NCI-H146 treated with DMSO at 0.1 percent for 48 hours (cell line): ENCODE results near the gene KLHL6.
A peak's percentile ranks its signal among the peaks of the same experiment; 100 is the strongest.
"Not testable (repeated sequence)": the region's sequence is repeated elsewhere in the genome, so short reads cannot be mapped to it uniquely, and the experiment has no call there.

Experiments used
- DNase-seq: peaks from one replicate; lab custom pipeline; 2025; ENCODE audit not compliant: unreplicated experiment; lab: John Stamatoyannopoulos, UW

The KLHL6 gene

DNA sequence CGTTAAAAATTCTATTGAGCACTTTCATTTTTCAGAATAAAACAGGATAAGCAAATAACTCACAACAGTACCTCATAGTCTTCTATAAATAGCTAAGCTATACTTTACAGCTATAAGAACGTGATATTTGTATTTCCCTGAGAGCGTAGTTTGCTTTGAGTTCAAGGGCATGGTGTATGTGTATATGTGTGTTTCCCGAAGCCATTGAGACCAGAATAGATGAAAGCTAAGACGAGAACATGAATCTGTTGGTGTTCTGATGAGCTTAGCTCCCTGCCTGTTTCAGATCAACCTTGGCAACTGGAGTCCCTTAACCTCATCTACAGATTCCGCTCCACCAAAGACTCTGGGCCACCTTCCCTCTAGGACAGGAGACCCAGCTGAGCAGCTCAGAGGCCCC is 67.6 kb downstream of the KLHL6 start:
- DNase-seq = no peak

DNA sequence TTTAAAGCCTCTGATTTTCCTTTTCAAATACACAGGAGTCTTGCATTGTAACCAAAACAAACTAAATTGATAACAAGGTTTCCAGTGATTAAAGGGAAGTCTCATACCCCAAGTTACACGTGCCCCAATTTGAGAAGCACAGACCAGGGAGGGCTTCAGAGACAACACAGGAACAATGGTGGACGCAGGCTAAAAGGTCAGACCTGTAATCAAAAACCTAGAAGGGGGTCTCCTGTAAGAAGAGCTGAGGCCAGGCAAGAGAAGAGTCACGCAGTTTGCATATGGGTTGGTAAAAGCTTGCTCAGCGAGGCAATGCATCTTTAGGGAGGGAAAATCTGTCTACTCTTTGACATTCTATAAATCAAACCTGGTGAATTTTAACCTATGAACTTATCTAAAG is 68.5 kb downstream of the KLHL6 start:
- DNase-seq = no peak

GRCh38 chr3:183486472-183486871 is 69.0 kb downstream of the KLHL6 start:
- DNase-seq = no peak

DNA sequence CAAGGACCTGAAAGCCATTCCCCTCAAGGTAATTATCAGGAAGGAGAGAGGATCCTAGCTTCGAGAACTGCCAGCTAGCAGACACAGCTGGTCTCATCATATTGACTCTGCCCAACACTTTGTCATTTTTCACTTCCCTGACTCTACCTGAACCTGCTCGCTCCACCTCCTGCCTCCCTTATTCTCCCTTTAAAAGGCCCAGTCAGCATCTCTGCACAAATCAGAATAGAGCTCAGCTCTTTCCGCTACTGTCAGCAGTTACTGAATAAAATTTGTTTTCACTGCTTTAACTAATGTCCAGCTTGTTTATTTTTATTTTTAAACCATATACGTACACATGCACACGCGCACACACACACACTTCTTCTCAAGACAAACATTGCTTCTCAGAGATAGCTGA is 69.9 kb downstream of the KLHL6 start:
- no peak for DNase-seq

- no peak for DNase-seq
These were observed 70.4 kb downstream of the KLHL6 start for GRCh38 chr3:183485093-183485492.

GRCh38 chr3:183484431-183485075 is 71.0 kb downstream of the KLHL6 start:
- no peak for DNase-seq

DNA sequence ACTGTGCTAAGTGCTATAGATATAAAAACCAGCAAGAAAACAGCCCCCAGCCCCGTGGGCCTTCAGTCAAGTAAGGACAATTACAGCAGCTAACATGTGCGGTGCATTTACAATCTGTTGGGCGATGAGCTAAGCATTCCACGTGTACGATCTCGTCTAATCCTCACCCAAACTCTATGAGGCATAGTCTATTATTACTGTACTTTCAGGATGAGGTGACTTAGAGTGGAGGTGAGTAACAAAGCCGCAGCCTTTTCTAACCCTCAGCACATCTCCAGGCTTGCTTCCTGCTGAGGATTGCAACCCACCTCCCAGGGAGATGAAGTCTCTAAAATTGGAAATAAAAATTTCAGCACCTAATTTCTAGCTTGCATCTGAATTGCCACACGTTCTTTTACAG is 73.9 kb downstream of the KLHL6 start:
- DNase-seq = no peak

GRCh38 chr3:183478501-183478900 is 77.0 kb downstream of the KLHL6 start:
- peak; percentile 99 for DNase-seq

DNA sequence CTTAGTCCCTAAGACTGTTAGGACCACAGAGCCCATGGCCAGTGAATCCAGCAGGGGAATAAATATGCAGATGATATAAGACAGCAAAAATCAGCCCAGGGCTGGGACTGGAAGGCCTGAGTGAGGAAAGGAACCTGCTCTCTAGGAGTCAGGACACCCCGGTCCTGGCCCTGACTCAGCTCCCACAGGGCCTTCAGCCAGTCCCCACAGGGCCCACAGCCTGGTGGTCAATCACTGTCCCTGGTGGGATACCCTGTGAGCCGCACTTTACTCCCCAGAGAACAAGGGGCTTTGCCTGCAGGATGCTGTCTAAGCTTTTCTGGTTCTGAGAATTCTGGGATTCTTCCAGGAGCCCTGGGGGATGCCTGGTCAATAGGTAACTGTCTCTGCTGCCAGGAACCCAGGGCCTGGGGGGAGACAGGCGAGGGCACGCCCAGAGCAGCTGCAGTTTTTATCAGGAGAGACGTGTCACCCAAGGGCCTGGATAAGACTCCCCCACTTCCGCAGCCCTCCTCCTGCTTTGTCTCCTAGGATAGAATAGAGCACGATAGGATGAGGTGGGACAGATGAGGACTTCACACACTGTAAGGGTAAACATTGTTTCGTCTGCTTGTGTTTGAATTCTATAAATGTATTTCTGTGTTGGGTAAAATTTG is 77.6 kb downstream of the KLHL6 start:
- peak; percentile 99 for DNase-seq

- DNase-seq = not testable (repeated sequence)
These were observed 79.7 kb downstream of the KLHL6 start for GRCh38 chr3:183475764-183476162.

DNA sequence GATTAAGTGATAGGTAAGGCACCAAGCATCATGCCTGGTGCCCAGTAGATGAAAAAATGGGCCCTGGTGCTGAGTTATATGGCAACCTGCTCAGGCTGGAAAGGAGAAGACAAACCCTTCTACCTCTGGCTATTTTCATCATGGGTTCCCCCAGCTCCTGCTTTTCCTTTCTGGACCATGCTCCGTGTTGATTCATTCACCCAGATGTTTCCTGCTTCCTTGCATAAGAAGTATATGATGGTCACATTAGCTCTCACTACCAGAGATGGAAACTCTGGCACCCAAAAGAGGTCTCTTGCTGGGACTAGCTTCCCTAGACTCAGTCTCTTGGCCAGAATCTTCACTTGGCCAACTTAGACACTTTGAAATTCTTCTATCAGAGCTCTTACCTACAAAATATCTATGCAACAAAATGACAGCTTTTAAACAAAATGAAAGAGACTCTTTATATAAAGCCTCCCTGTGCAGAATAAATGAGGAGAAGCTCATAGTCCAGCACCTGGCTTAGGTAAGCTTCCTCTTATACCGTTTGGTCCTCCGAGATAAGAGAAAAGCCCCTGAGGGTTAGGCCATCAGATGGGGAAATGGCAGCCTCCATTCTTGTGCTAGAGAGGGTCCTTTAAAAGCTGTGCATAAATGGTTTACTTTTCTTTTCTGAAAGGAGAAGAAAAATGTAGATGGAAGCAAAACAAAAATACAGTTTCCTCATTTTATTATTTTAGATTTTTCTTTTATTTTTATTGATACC is 80.3 kb downstream of the KLHL6 start:
- no peak for DNase-seq

DNA sequence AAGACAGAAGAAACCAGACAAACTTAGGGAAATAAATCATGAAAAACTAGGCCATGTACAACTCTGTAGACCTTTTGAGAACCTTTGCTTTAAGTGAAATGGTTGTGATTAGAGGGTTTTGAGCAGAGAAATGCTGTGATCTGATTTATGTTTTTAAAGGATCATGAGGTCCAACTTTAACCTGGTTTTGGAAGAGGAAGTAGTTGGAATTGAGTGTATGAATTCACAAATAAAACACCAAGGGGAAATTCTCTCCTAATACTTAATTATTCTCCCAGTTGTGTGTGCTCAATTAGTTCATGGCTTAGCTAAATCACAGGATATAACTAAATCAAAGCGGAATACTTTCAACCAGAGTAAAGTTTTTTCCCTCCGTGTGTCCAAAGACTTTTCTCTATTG is 81.5 kb downstream of the KLHL6 start:
- DNase-seq = no peak

GRCh38 chr3:183472155-183472554 is 83.4 kb downstream of the KLHL6 start:
- DNase-seq = no peak

DNA sequence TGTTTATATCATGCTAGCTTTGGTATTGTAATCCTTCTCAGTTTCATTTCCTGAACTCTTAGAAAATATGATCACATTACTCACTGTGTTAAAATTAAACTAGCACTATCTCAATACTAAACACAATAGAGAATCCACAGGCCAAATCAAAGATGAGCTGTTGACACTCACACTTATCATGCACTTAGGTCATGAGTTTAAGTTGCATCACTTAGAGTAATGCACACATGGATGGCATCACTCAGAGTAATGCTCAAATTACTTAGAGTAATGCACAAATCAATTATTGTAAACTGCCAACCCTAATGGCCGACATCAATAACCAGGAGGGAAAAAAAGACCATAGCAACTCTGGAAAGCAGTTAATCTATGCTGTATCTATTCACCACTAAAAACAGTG is 87.1 kb downstream of the KLHL6 start:
- no peak for DNase-seq

- DNase-seq = no peak
These were observed 88.9 kb downstream of the KLHL6 start for GRCh38 chr3:183466575-183466974.

DNA sequence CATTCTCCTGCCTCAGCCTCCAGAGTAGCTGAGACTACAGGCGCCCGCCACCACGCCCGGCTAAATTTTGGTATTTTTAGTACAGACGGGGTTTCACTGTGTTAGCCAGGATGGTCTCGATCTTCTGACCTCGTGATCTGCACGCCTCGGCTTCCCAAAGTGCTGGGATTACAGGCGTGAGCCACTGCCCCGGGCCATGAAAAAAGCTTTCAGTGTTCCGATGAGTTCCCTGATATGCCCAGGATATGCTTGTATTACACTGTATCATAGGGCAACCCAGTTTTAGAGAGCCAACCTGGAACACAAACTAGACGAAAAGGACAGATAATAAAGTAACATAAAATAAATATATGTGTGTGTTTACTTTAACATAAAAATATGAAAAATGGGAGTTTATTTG is 89.8 kb downstream of the KLHL6 start:
- DNase-seq = not testable (repeated sequence)

DNA sequence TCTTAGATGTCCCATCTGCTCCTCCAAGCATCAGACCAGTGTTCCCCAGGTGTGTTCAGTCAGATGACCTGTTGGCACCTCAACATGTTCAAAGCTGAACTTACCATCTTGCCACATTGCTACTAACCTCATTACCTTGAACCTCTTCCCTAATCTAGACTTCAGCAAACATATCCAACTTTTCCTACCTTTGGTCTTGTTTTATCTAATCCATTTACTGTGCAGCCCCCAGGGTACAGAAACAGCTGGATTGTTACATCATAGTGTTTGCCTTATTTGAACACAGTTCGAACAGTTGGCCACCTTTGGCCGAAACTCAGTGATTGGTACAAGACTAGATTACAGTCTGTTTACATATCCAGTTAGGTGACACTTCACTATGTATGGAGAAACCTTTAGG is 91.0 kb downstream of the KLHL6 start:
- no peak for DNase-seq

- no peak for DNase-seq
These were observed 95.1 kb downstream of the KLHL6 start for GRCh38 chr3:183460081-183461055.

GRCh38 chr3:183455089-183455488 is 100.4 kb downstream of the KLHL6 start:
- peak; percentile 45 for DNase-seq

- DNase-seq = no peak
These were observed 101.4 kb downstream of the KLHL6 start for GRCh38 chr3:183454064-183454463.

DNA sequence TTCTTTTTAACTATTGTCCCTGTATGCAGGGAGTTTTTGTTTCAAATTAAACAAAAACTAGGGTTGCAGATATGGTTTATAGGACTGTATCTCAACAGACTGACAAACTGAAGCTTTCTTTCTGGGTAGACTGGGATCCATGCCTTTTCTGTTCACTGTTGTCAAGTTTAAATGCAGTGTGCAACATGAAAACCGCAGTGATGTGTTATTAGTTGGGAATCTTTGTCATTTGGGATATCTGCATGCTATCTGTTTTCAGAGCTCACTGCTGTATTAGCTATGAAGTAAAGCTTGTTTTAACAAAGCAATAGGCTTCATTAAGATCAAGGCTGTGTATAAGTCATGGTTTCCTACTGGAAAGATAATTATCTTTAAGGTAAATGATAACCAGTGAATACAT is 105.7 kb downstream of the KLHL6 start:
- no peak for DNase-seq
